Stimulated activated memory B cell treated with anti-CD40 and anti-IgM and Interleukin-4, amounts not matched to agents 10 μg/mL and 1 μg/mL and 100 μg/mL, for 72 hours (primary cell): ENCODE measurements around the gene PILRA.
A peak's percentile ranks its signal among the peaks of the same experiment; 100 is the strongest.
"Not testable (repeated sequence)": the region's sequence is repeated elsewhere in the genome, so short reads cannot be mapped to it uniquely, and the experiment has no call there.

Source experiments
- ATAC-seq: fragments of 150-1000 bp; cut with Tn5 transposase; 2 replicates; pipeline ENCODE4 v1.10.0; 2021
- H3K27ac Mint-ChIP-seq: one replicate; pipeline ENCODE4 v1.8.0; 2022; ENCODE audit warnings: mild to moderate bottlenecking, mixed read lengths
- H3K27me3 Mint-ChIP-seq: one replicate; pipeline ENCODE4 v1.8.0; 2022; ENCODE audit warnings: mixed read lengths
- H3K36me3 Mint-ChIP-seq: one replicate; pipeline ENCODE4 v1.8.0; 2022; ENCODE audit warnings: mixed read lengths
- H3K4me1 Mint-ChIP-seq: one replicate; pipeline ENCODE4 v1.8.0; 2022; ENCODE audit warnings: mixed read lengths
- H3K4me3 Mint-ChIP-seq: one replicate; pipeline ENCODE4 v1.8.0; 2022; ENCODE audit warnings: mild to moderate bottlenecking, moderate library complexity, mixed read lengths
- H3K9me3 Mint-ChIP-seq: one replicate; pipeline ENCODE4 v1.8.0; 2022; ENCODE audit warnings: mixed read lengths

The PILRA gene

DNA sequence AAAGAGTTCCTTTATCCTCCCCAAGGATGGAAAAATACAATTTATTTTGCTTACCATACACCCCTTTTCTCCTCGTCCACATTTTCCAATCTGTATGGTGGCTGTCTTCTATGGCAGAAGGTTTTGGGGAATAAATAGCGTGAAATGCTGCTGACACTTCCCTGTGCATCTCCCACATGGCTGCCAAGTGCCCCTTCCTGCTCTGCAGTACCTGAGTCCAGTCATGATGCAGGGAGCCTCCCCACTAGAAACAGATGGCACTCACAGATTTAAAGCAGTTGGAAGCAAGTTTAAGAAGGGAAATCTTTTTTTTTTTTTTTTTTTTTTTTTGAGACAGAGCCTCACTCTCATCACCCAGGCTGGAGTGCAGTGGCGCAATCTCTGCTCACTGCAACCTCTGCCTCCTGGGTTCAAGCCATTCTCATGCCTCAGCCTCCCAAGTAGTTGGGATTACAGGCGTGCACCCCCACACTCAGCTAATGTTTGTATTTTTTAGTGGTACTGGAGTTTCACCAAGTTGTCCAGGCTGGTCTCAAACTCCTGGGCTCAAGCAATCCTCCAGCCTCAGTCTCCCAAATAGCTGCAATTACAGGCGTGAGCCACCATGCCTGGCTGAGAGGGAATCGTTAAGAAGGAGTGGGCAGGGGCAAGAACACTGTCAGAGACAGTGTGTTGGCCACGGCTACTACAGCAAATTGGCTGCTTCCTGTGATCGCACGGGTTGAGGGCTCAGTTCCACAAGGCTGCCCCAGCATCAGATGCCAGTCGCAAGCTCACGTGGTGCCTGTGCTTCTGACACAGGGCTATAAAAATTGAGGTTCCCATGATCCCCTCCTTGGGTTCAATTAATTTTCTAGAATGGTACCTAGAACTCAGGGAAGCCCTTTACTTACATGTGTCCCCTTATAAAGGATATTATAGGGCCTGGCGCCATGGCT, 5.3 kb upstream of the PILRA start:
- H3K4me3 Mint-ChIP-seq: peak overlapping the region; percentile 46
- peaks cover 91% of the 10 kb centered on the region for H3K4me1 Mint-ChIP-seq
- no peaks in the 10 kb centered on the region for H3K27me3 Mint-ChIP-seq
- peaks cover 17% of the 10 kb centered on the region for H3K36me3 Mint-ChIP-seq
- H3K27ac Mint-ChIP-seq: peak overlapping the region; percentile 94
- no peaks in the 10 kb centered on the region for H3K9me3 Mint-ChIP-seq
- ATAC-seq: peak; percentile 54

DNA sequence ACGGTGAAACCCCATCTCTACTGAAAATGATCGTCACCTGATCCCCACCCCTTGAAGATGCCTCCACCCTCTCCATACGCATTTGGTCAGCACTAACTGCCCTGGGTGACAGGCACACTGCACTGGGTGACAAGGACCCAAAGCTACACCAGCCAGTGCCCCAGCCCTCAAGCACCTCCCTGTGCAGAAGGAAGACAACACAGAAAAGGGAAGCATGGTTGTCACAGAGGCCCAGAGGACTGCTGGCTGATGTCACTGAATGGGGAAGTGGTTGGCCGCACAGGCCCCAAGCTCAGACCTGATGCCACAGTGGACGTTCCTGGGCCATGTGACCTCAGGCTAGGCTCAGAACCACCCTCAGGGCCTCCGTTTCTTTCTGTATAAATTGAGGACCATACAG, 4.2 kb upstream of the PILRA start:
- Mint-ChIP-seq H3K27ac (peak overlapping the region; percentile 94), H3K9me3 (no peaks in the 10 kb centered on the region), H3K4me1 (peaks cover 88% of the 10 kb centered on the region), H3K27me3 (no peaks in the 10 kb centered on the region), H3K36me3 (peaks cover 6% of the 10 kb centered on the region), H3K4me3 (peak overlapping the region; percentile 53)
- peak; percentile 94 for ATAC-seq

DNA sequence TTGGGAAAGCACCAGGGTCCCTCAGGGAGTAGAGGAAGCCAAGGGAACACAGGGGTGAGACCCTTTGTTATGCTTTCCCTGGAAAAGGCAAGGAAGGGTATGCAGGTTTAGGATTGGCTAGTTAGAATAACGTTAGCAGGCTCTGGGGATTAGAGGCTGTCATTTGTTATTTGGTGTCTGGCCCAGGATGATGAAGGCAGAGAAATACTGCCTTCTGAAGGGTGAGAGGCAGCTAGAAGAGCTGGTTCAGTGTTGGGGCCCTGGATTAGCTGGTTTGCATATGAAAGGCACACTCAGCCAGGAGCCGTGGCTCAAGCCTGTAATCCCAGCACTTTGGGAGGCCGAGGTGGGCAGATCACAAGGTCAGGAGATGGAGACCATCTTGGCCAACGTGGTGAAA, 3.0 kb upstream of the PILRA start:
- no peak for ATAC-seq
- Mint-ChIP-seq H3K4me1 (peaks cover 93% of the 10 kb centered on the region), H3K4me3 (peak overlapping the region; percentile 13), H3K36me3 (no peaks in the 10 kb centered on the region), H3K9me3 (no peaks in the 10 kb centered on the region), H3K27me3 (no peaks in the 10 kb centered on the region), H3K27ac (peak overlapping the region; percentile 94)

DNA sequence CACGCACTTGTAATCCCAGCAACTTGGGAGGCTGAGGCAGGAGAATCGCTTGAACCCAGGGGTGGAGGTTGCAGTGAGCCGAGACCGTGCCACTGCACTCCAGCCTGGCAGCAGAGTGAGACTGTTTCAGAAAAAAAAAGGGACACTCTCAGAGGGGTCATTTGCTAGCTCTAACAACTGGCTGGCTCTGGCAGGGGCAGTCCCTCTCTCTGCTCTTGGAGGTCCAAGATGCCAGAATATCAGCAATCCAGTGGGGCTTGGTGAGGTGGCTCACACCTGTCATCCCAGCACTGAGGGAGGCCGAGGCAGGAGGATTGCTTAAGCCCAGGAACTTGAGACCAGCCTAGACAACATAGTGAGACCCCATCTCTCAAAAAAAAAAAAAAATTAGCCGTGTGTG, 2.5 kb upstream of the PILRA start:
- no peak overlapping the region for H3K4me3 Mint-ChIP-seq
- H3K27ac Mint-ChIP-seq: peak overlapping the region; percentile 94
- no peaks in the 10 kb centered on the region for H3K27me3 Mint-ChIP-seq
- H3K36me3 Mint-ChIP-seq: no peaks in the 10 kb centered on the region
- H3K9me3 Mint-ChIP-seq: no peaks in the 10 kb centered on the region
- no peak for ATAC-seq
- H3K4me1 Mint-ChIP-seq: peaks cover 93% of the 10 kb centered on the region

DNA sequence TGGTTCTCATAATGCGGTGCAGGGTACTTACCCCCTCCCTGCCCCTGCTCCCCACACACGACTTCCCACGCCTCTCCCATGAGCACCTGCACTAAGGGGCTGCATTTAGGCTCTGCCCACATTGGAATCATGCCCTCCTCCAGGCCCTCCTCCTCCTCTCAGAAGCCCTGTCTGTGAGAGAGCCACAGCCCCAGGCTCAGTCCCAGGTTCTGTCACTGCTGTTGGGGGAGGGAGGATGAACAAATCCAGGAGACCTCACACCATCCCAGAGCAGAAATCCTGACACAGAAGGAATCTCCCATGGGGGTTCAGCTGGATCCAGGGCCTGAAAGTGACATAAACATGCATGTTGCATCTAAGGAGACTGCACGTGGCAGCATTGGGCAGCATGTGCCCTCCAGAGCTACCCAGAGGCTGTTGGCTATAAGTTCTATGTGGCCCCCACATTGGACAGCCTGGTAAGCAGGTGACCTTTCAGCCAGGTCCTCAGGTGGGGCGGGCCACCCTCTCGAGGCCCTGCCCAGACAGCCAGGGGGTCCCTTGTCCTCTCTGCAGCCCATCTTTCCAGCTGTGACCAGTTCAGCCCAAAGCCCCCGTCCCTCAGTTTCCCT, 1.6 kb upstream of the PILRA start:
- Mint-ChIP-seq H3K9me3 (no peaks in the 10 kb centered on the region), H3K36me3 (no peaks in the 10 kb centered on the region), H3K27ac (peak overlapping the region; percentile 94), H3K4me1 (peaks cover 87% of the 10 kb centered on the region), H3K4me3 (no peak overlapping the region), H3K27me3 (no peaks in the 10 kb centered on the region)
- no peak for ATAC-seq

DNA sequence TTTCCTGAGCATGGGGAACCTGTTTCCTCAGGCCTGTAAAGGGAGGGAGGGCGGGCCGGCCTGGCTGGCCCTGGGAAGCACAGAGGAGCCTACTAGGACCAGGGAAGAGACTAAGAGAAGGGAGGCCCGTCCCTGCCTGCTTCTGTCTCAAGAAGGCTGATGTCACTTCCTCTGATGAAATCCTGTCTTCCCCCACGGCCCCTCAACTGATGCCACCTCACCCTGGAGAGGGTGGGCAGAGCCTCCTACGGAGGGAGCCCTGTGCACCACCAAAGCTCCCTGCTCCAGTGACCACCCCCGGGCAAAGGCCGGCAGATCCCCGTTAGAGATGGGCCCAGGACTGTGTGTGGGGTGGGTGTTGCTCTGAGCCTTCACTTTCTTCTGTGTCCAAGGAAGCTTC, 1.0 kb upstream of the PILRA start:
- no peaks in the 10 kb centered on the region for H3K27me3 Mint-ChIP-seq
- H3K27ac Mint-ChIP-seq: peak overlapping the region; percentile 94
- peaks cover 81% of the 10 kb centered on the region for H3K4me1 Mint-ChIP-seq
- no peak overlapping the region for H3K4me3 Mint-ChIP-seq
- no peak for ATAC-seq
- H3K9me3 Mint-ChIP-seq: no peaks in the 10 kb centered on the region
- H3K36me3 Mint-ChIP-seq: no peaks in the 10 kb centered on the region

DNA sequence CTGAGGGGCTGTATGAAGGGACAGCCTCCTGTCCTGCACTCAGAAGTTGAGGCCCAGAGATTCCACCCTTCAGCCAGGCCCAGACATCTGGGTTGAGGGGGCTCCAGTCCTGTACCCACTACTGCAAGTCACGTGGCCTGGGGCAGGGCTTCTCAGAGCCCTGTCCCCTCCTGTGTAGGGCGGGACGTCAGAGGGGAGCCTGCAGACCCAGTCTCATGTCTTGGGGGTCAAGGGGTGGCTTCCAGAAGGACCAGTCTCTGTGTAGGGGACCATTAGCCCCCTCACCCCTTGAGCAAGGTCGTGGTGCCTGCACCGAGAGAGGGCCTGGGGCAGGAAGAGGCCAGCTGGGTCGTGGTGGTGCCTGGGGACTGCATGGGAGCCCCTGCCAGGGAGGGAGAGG, 593 bp upstream of the PILRA start:
- ATAC-seq: no peak

DNA sequence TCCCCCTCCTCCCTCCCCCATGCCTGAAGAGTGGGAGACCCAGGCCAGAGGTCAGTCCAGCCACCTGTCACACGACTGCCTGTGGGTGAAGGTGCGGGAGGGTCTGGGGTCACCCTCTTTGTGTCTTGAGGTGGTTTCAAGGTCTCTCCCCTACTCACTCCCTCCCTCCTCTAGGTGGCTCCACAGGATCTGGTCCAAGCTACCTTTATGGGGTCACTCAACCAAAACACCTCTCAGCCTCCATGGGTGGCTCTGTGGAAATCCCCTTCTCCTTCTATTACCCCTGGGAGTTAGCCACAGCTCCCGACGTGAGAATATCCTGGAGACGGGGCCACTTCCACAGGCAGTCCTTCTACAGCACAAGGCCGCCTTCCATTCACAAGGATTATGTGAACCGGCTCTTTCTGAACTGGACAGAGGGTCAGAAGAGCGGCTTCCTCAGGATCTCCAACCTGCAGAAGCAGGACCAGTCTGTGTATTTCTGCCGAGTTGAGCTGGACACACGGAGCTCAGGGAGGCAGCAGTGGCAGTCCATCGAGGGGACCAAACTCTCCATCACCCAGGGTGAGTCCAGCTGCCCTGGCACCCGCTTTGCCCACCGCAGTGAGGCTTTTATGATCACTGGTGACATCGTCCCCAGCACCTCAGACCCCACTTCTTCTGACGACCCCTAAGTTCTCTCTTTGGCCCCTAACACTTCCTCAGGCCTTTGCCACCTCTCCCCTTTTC, 747 bp downstream of the PILRA start:
- H3K9me3 Mint-ChIP-seq, H3K27me3 Mint-ChIP-seq, ATAC-seq, H3K36me3 Mint-ChIP-seq: not testable (repeated sequence)
- Mint-ChIP-seq H3K27ac (peak overlapping the region; percentile 94), H3K4me1 (peaks cover 63% of the 10 kb centered on the region), H3K4me3 (peak overlapping the region; percentile 61)

More for the DNA sequence above, 593 bp upstream of the PILRA start:
- Mint-ChIP-seq H3K27ac (peak overlapping the region; percentile 94), H3K27me3 (no peaks in the 10 kb centered on the region), H3K4me3 (no peak overlapping the region), H3K9me3 (no peaks in the 10 kb centered on the region), H3K36me3 (no peaks in the 10 kb centered on the region), H3K4me1 (peaks cover 76% of the 10 kb centered on the region)

DNA sequence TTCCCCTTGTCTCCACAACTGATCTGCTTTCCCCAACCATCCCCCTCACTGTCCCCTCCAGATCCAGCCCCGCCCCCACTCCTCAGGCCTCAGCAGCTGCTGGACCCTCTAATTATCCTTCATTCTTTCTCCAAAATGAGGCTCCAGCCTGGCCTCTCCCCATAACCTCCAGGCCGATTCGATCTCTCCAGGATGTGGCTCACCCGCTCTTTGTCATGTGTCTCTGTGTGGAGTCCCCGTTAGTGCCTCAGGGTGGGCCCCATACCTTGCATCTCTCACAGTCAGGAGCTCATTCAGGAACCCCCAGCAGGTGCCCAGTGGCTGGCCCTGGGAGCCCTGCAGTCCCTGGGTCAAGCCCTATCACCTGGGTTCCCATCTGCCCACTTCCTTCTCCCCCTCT, 1.3 kb downstream of the PILRA start:
- H3K4me1 Mint-ChIP-seq: peaks cover 57% of the 10 kb centered on the region
- no peaks in the 10 kb centered on the region for H3K27me3 Mint-ChIP-seq
- H3K4me3 Mint-ChIP-seq: peak overlapping the region; percentile 61
- H3K36me3 Mint-ChIP-seq: no peaks in the 10 kb centered on the region
- ATAC-seq: no peak
- H3K27ac Mint-ChIP-seq: peak overlapping the region; percentile 94
- no peaks in the 10 kb centered on the region for H3K9me3 Mint-ChIP-seq

DNA sequence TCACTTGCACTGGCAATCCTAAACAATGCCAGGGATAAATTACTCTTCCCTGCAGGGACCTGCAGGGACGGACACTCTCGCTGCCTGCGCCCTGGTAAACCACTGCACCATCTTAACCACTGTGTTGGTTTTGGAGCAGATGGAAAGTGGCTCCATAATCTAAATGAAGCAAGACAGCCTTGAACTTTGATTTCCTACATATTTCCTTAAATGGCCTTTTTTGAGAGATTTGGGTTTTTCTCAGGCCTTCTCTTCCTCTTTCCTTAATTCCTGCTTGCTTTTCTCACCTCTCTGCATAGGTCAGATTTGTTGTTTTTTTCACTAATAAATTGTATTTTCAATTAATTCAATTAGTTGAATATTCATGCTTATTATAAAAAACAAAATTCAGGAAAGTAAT, 2.8 kb downstream of the PILRA start:
- Mint-ChIP-seq H3K27me3 (no peaks in the 10 kb centered on the region), H3K27ac (no peak overlapping the region), H3K4me1 (peaks cover 52% of the 10 kb centered on the region), H3K36me3 (no peaks in the 10 kb centered on the region), H3K9me3 (no peaks in the 10 kb centered on the region), H3K4me3 (no peak overlapping the region)
- no peak for ATAC-seq

DNA sequence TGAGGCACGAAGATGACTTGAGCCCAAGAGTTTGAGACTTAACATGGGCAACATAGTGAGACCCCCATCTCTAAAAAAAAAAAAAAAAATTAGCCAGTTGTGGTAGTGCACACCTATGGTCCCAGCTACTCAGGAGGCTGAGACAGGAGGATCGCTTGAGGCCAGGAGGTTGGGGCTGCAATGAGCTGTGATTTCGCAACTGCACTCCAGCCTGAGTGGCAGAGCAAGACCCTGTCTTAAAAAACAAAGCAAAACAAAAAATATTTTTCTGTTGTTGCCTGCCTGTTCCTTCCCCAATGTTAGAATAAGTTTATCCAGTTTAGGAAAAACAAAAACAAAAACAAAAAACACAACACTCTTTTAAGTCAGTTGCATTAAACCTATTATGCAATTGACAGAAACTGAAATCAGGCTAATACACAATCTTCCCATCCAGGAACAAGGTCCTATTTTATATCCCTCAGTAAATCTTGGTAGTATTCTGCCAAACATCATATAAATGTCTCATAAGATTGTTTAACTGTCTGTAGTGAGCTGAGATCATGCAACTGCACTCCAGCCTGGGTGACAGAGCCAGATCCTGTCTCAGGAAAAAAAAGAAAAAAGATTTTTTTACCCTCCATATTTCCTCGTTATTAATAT, 4.9 kb downstream of the PILRA start:
- Mint-ChIP-seq H3K4me1 (peaks cover 37% of the 10 kb centered on the region), H3K36me3 (no peaks in the 10 kb centered on the region), H3K4me3 (no peak overlapping the region), H3K27ac (no peak overlapping the region), H3K27me3 (no peaks in the 10 kb centered on the region), H3K9me3 (no peaks in the 10 kb centered on the region)
- ATAC-seq: no peak

DNA sequence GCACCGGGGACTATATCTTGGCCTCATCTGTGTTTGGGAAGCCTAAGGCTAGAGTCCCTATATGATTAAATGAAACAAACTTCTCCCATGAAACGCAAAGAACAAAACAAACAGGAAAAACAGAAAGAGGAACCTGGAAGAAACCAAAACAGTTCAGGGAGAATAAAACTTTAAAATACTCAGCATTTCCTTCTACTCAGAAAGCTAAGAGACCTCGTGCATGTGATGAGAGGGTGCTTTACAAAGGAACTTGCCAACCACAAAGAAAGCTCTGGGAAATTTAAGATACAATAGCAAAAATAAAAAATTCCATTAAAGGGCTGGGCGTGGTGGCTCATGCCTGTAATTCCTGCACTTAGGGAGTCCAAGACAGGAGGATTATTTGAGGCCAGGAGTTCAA, 6.9 kb downstream of the PILRA start:
- Mint-ChIP-seq H3K27me3 (no peaks in the 10 kb centered on the region), H3K36me3 (no peaks in the 10 kb centered on the region), H3K4me1 (peaks cover 27% of the 10 kb centered on the region), H3K4me3 (no peak overlapping the region), H3K27ac (no peak overlapping the region), H3K9me3 (no peaks in the 10 kb centered on the region)
- ATAC-seq: no peak

DNA sequence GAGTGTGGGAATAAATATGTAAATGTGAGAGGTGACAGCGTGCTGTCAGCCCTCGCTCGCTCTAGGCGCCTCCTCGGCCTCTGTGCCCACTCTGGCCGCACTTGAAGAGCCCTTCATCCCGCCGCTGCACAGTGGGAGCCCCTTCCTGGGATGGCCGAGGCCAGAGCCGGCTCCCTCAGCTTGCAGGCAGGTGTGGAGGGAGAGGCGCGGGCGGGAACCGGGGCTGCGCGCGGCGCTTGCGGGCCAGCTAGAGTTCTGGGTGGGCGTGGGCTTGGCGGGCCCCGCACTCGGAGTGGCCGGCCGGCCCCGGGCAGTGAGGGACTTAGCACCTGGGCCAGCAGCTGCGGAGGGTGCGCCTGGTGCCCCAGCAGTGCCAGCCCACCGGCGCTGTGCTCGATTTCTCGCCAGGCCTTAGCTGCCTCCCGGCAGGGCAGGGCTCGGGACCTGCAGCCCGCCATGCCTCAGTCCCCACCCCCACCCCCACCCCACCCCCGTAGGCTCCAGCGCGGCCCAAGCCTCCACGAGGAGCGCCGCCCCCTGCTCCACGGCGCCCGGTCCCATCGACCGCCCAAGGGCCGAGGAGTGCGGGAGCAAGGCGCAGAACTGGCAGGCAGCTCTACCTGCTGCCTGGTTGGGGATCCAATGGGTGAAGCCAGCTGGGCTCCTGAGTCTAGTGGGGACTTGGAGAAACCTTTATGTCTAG, 8.4 kb downstream of the PILRA start:
- H3K27ac Mint-ChIP-seq, H3K27me3 Mint-ChIP-seq, ATAC-seq, H3K36me3 Mint-ChIP-seq, H3K9me3 Mint-ChIP-seq, H3K4me3 Mint-ChIP-seq: not testable (repeated sequence)
- H3K4me1 Mint-ChIP-seq: peaks cover 18% of the 10 kb centered on the region

DNA sequence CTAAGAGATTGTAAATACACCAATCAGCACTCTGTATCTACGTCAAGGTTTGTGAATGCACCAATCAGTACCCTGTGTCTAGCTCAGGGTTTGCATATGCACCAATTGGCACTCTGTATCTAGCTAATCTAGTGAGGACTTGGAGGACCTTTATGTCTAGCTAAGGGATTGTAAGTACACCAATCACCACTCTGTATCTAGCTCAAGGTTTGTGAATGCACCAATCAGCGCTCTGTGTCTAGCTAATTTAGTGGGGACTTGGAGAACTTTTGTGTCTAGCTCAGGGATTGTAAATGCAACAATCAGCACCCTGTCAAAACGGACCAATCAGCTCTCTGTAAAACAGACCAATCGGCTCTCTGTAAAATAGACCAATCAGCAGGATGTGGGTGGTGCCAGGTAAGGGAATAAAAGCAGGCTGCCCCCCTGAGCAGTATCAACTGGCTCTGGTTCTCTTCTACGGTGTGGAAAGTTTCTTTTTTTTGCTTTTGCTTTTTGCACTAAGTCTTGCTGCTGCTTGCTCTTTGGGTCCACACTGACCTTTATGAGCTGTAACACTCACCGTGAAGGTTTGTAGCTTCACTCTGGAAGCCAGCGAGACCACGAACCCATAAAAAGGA, 9.1 kb downstream of the PILRA start:
- not testable (repeated sequence) for H3K36me3 Mint-ChIP-seq, H3K4me3 Mint-ChIP-seq, H3K27me3 Mint-ChIP-seq, ATAC-seq, H3K9me3 Mint-ChIP-seq, H3K27ac Mint-ChIP-seq
- H3K4me1 Mint-ChIP-seq: peaks cover 18% of the 10 kb centered on the region
